ENCODE measurements around the gene TGM4. TPM values are rescaled to one million over a fixed set of nuclear protein-coding genes. Genes with fewer than 3 reads are reported as not detected.

The TGM4 gene
- polyA plus RNA-seq, 1 donor = 0.04 TPM

DNA sequence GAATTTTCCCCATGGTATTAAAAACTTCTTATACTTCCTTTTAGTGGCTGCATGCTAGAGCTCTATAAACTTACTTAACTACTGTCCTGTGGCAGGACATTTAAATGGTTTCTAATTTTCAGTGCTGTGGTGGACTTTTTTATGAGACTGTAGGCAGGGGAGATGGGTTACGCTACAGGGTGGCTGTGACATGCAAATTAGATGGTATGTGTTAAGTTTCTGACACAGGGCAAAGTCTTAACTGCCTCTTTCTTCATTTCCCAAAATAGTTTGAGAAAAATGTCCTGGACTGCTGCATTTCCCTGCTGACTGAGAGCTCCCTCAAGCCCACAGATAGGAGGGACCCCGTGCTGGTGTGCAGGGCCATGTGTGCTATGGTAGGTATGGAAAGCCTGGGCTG lies 22.0 kb downstream of the TGM4 start:
- Histone ChIP-seq H3K4me3 (ENCODE audit: low read length) (no peak overlapping the region), H3K36me3 (ENCODE audit: control insufficient read depth, insufficient read depth, low read length) (no peaks in the 10 kb centered on the region), H3K27ac (ENCODE audit: low read length) (no peak overlapping the region), H3K9me3 (ENCODE audit: control insufficient read depth, low read depth, low read length) (no peaks in the 10 kb centered on the region), H3K4me1 (ENCODE audit: control insufficient read depth, insufficient read depth, low read length) (no peaks in the 10 kb centered on the region), H3K27me3 (ENCODE audit: control insufficient read depth, insufficient read depth, low read length) (peaks cover 12% of the 10 kb centered on the region)
- DNase-seq = no peak
- no CpG with 5 or more reads among the region's 2 CpGs for WGBS (ENCODE audit: insufficient coverage, low lambda C conversion rate)

DNA sequence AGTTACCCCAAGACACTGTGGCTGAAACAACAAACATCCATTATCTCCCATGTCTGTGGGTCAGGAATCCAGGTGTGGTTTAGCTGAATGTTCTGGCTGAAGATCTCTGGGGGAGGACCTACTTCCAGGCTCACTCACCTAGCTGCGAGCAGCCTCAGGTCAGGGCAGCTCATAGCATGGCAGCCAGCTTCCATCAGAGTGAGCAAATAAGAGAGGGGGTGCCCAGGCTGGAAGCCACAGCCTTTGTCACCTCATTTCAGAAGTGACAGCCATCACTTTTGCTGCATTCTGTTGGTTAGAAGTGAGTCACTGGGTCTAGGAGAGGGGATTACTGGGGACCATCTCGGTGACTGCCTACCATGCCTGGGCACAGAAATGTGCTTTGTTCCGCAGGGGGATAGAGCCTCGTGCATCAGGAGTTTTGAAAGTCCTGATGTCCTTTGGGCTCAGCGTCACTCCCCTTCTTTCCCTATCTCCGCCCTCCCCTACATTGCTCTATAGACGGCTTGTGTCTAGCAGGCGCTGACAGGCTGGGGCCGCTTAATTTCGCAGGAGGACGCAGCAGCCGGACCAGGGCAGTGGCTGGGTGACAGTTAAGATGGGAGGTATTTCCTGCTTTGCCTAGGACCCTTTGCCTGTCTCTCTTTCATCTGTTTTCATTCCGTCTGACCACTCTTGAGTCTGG lies 25.4 kb downstream of the TGM4 start:
- no peak overlapping the region for H3K4me3 ChIP-seq (ENCODE audit: low read length)
- H3K4me1 ChIP-seq (ENCODE audit: control insufficient read depth, insufficient read depth, low read length) = no peaks in the 10 kb centered on the region
- peaks cover 12% of the 10 kb centered on the region for H3K27me3 ChIP-seq (ENCODE audit: control insufficient read depth, insufficient read depth, low read length)
- H3K27ac ChIP-seq (ENCODE audit: low read length) = no peak overlapping the region
- H3K36me3 ChIP-seq (ENCODE audit: control insufficient read depth, insufficient read depth, low read length) = no peaks in the 10 kb centered on the region
- WGBS (ENCODE audit: insufficient coverage, low lambda C conversion rate) = no CpG with 5 or more reads among the region's 13 CpGs
- no peak for DNase-seq
- H3K9me3 ChIP-seq (ENCODE audit: control insufficient read depth, low read depth, low read length) = no peaks in the 10 kb centered on the region

GRCh38 chr3:44902628-44903027 lies 28.2 kb downstream of the TGM4 start:
- H3K27me3 ChIP-seq (ENCODE audit: control insufficient read depth, insufficient read depth, low read length) = peaks cover 12% of the 10 kb centered on the region
- DNase-seq = no peak
- no peaks in the 10 kb centered on the region for H3K9me3 ChIP-seq (ENCODE audit: control insufficient read depth, low read depth, low read length)
- no peak overlapping the region for H3K4me3 ChIP-seq (ENCODE audit: low read length)
- H3K36me3 ChIP-seq (ENCODE audit: control insufficient read depth, insufficient read depth, low read length) = no peaks in the 10 kb centered on the region
- H3K4me1 ChIP-seq (ENCODE audit: control insufficient read depth, insufficient read depth, low read length) = no peaks in the 10 kb centered on the region
- no CpG with 5 or more reads among the region's 4 CpGs for WGBS (ENCODE audit: insufficient coverage, low lambda C conversion rate)
- no peak overlapping the region for H3K27ac ChIP-seq (ENCODE audit: low read length)

DNA sequence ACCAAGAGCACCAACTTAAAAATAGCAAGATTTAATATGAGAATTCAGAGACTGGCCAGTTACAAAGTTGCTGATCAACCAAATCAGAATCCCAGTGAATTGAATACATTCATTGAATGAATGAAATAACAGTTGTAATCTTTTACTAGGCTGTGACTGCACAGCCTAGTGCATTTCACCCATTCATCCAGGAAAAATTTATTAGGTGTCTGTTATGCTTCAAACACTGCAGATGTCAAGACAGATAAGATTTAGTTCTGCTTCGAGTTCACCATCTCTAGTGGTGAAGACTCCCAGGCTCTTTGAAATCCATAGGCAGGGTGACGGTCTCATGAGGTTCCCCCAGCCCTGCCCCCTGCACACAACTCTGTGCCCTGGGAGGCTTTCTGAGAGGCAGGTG lies 28.9 kb downstream of the TGM4 start:
- no peaks in the 10 kb centered on the region for H3K4me1 ChIP-seq (ENCODE audit: control insufficient read depth, insufficient read depth, low read length)
- no peak for DNase-seq
- H3K27me3 ChIP-seq (ENCODE audit: control insufficient read depth, insufficient read depth, low read length) = peaks cover 12% of the 10 kb centered on the region
- H3K27ac ChIP-seq (ENCODE audit: low read length) = no peak overlapping the region
- no peak overlapping the region for H3K4me3 ChIP-seq (ENCODE audit: low read length)
- H3K36me3 ChIP-seq (ENCODE audit: control insufficient read depth, insufficient read depth, low read length) = no peaks in the 10 kb centered on the region
- WGBS (ENCODE audit: insufficient coverage, low lambda C conversion rate) = no CpG with 5 or more reads among the region's 2 CpGs
- H3K9me3 ChIP-seq (ENCODE audit: control insufficient read depth, low read depth, low read length) = no peaks in the 10 kb centered on the region

DNA sequence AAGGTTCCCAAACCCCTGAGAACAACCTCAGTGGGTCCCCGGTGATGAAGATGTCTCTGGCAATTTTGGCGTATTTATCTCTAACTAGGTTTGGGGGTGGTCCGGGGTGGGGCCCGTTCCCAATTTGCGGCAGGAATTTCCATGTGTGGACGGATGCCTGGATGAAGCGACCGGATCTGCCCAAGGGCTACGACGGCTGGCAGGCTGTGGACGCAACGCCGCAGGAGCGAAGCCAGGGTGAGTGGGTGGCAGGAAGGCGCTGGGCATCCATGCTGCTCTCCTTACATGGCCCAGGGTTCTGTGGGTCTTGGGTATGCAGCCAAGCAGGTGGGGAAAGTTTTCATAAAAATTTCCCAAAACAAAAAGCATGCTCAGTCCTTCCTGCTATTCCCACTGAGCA lies 29.3 kb downstream of the TGM4 start:
- Histone ChIP-seq H3K4me3 (ENCODE audit: low read length) (no peak overlapping the region), H3K27ac (ENCODE audit: low read length) (no peak overlapping the region), H3K36me3 (ENCODE audit: control insufficient read depth, insufficient read depth, low read length) (no peaks in the 10 kb centered on the region), H3K9me3 (ENCODE audit: control insufficient read depth, low read depth, low read length) (no peaks in the 10 kb centered on the region), H3K4me1 (ENCODE audit: control insufficient read depth, insufficient read depth, low read length) (no peaks in the 10 kb centered on the region), H3K27me3 (ENCODE audit: control insufficient read depth, insufficient read depth, low read length) (peaks cover 13% of the 10 kb centered on the region)
- DNase-seq = no peak
- no CpG with 5 or more reads among the region's 15 CpGs for WGBS (ENCODE audit: insufficient coverage, low lambda C conversion rate)

- Histone ChIP-seq H3K4me3 (ENCODE audit: low read length) (no peak overlapping the region), H3K27me3 (ENCODE audit: control insufficient read depth, insufficient read depth, low read length) (peaks cover 10% of the 10 kb centered on the region), H3K36me3 (ENCODE audit: control insufficient read depth, insufficient read depth, low read length) (no peaks in the 10 kb centered on the region), H3K27ac (ENCODE audit: low read length) (no peak overlapping the region), H3K9me3 (ENCODE audit: control insufficient read depth, low read depth, low read length) (no peaks in the 10 kb centered on the region), H3K4me1 (ENCODE audit: control insufficient read depth, insufficient read depth, low read length) (no peaks in the 10 kb centered on the region)
- no CpG with 5 or more reads among the region's 3 CpGs for WGBS (ENCODE audit: insufficient coverage, low lambda C conversion rate)
- DNase-seq = no peak
Observed at GRCh38 chr3:44905446-44906157, 31.2 kb downstream of the TGM4 start.

DNA sequence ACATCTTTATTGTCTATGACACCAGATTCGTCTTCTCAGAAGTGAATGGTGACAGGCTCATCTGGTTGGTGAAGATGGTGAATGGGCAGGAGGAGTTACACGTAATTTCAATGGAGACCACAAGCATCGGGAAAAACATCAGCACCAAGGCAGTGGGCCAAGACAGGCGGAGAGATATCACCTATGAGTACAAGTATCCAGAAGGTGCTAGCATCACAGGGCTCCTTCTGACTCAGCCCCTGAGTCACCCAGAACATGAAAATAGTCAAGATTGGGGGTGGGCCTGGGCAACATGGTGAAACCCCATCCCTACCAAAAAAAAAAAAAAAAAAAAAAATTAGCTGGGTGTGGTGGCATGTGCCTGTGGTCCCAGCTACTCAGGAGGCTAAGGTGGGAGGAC lies 32.6 kb downstream of the TGM4 start:
- no CpG with 5 or more reads among the region's 4 CpGs for WGBS (ENCODE audit: insufficient coverage, low lambda C conversion rate)
- H3K9me3 ChIP-seq (ENCODE audit: control insufficient read depth, low read depth, low read length) = no peaks in the 10 kb centered on the region
- H3K4me3 ChIP-seq (ENCODE audit: low read length) = no peak overlapping the region
- peaks cover 7% of the 10 kb centered on the region for H3K27me3 ChIP-seq (ENCODE audit: control insufficient read depth, insufficient read depth, low read length)
- no peaks in the 10 kb centered on the region for H3K36me3 ChIP-seq (ENCODE audit: control insufficient read depth, insufficient read depth, low read length)
- H3K4me1 ChIP-seq (ENCODE audit: control insufficient read depth, insufficient read depth, low read length) = no peaks in the 10 kb centered on the region
- H3K27ac ChIP-seq (ENCODE audit: low read length) = no peak overlapping the region
- no peak for DNase-seq

DNA sequence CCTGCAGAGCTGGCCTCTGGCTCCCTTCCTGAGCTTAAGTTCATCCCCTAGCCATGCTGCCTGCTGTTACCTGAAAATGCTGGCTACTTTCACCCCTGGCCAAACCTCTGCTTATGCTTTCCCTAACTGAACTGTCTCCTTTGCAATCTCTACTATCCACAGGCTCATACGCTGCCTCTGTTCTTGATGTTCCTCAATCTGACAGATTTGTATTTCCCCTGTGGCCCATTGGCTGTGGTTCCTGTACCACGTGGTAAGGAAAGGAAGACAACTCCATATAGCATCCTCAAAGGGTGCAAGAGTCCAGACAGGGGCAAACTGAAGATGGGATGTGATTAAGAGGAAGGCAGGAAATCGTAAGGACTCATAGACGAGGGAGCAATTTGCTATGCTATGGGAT lies 33.2 kb downstream of the TGM4 start:
- no peaks in the 10 kb centered on the region for H3K4me1 ChIP-seq (ENCODE audit: control insufficient read depth, insufficient read depth, low read length)
- no peak overlapping the region for H3K27ac ChIP-seq (ENCODE audit: low read length)
- H3K4me3 ChIP-seq (ENCODE audit: low read length) = no peak overlapping the region
- H3K27me3 ChIP-seq (ENCODE audit: control insufficient read depth, insufficient read depth, low read length) = peaks cover 7% of the 10 kb centered on the region
- H3K36me3 ChIP-seq (ENCODE audit: control insufficient read depth, insufficient read depth, low read length) = no peaks in the 10 kb centered on the region
- no peaks in the 10 kb centered on the region for H3K9me3 ChIP-seq (ENCODE audit: control insufficient read depth, low read depth, low read length)
- DNase-seq = no peak
- no CpG with 5 or more reads among the region's 4 CpGs for WGBS (ENCODE audit: insufficient coverage, low lambda C conversion rate)

DNA sequence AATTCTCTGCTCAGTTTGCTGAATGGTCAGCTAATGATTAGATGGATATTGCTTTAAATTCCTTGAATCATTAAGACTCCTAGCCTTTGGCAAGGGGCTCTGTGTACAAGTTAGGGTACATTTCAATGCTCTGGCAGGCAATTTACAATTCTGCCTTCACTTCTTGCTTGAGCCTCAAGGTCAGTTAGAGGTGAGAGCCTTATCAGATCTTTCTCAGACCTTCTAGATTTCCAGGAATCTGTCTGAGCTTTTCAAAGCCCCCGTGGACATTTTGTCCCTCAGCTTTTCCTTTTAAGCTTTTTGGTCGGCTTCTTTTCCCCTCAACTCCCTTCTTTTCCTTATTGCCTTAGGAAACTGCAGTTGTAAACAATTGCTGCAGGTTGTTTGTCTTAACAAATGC lies 34.7 kb downstream of the TGM4 start:
- H3K27ac ChIP-seq (ENCODE audit: low read length) = no peak overlapping the region
- no peak for DNase-seq

DNA sequence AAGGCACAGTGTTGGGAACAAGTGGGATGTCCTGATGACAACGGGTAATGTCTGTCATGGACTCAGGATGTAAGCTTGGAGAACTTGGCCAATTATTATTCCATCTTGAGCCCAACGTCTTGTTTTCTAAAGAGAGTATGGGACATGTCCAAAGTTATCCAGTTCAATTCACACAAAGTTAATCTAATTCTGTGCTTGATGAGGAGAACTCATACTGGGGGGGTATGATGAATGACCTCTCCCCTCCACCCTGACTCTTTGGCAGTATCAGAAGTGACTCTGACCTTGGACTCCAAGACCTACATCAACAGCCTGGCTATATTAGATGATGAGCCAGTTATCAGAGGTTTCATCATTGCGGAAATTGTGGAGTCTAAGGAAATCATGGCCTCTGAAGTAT lies 36.3 kb downstream of the TGM4 start:
- H3K4me1 ChIP-seq (ENCODE audit: control insufficient read depth, insufficient read depth, low read length) = no peaks in the 10 kb centered on the region
- no peak overlapping the region for H3K4me3 ChIP-seq (ENCODE audit: low read length)
- no CpG with 5 or more reads among the region's 3 CpGs for WGBS (ENCODE audit: insufficient coverage, low lambda C conversion rate)
- no peak for DNase-seq
- H3K9me3 ChIP-seq (ENCODE audit: control insufficient read depth, low read depth, low read length) = no peaks in the 10 kb centered on the region
- peaks cover 7% of the 10 kb centered on the region for H3K27me3 ChIP-seq (ENCODE audit: control insufficient read depth, insufficient read depth, low read length)
- no peaks in the 10 kb centered on the region for H3K36me3 ChIP-seq (ENCODE audit: control insufficient read depth, insufficient read depth, low read length)
- no peak overlapping the region for H3K27ac ChIP-seq (ENCODE audit: low read length)

More for the DNA sequence above, 34.7 kb downstream of the TGM4 start:
- no peaks in the 10 kb centered on the region for H3K9me3 ChIP-seq (ENCODE audit: control insufficient read depth, low read depth, low read length)
- peaks cover 7% of the 10 kb centered on the region for H3K27me3 ChIP-seq (ENCODE audit: control insufficient read depth, insufficient read depth, low read length)
- H3K4me1 ChIP-seq (ENCODE audit: control insufficient read depth, insufficient read depth, low read length) = no peaks in the 10 kb centered on the region
- H3K4me3 ChIP-seq (ENCODE audit: low read length) = no peak overlapping the region
- no peaks in the 10 kb centered on the region for H3K36me3 ChIP-seq (ENCODE audit: control insufficient read depth, insufficient read depth, low read length)
- 0% methylated on average over 2 of the region's 2 CpGs for WGBS (ENCODE audit: insufficient coverage, low lambda C conversion rate)
